ENCODE results near the gene SEMA4C.

SEMA4C gene, protein sequence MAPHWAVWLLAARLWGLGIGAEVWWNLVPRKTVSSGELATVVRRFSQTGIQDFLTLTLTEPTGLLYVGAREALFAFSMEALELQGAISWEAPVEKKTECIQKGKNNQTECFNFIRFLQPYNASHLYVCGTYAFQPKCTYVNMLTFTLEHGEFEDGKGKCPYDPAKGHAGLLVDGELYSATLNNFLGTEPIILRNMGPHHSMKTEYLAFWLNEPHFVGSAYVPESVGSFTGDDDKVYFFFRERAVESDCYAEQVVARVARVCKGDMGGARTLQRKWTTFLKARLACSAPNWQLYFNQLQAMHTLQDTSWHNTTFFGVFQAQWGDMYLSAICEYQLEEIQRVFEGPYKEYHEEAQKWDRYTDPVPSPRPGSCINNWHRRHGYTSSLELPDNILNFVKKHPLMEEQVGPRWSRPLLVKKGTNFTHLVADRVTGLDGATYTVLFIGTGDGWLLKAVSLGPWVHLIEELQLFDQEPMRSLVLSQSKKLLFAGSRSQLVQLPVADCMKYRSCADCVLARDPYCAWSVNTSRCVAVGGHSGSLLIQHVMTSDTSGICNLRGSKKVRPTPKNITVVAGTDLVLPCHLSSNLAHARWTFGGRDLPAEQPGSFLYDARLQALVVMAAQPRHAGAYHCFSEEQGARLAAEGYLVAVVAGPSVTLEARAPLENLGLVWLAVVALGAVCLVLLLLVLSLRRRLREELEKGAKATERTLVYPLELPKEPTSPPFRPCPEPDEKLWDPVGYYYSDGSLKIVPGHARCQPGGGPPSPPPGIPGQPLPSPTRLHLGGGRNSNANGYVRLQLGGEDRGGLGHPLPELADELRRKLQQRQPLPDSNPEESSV

DNA sequence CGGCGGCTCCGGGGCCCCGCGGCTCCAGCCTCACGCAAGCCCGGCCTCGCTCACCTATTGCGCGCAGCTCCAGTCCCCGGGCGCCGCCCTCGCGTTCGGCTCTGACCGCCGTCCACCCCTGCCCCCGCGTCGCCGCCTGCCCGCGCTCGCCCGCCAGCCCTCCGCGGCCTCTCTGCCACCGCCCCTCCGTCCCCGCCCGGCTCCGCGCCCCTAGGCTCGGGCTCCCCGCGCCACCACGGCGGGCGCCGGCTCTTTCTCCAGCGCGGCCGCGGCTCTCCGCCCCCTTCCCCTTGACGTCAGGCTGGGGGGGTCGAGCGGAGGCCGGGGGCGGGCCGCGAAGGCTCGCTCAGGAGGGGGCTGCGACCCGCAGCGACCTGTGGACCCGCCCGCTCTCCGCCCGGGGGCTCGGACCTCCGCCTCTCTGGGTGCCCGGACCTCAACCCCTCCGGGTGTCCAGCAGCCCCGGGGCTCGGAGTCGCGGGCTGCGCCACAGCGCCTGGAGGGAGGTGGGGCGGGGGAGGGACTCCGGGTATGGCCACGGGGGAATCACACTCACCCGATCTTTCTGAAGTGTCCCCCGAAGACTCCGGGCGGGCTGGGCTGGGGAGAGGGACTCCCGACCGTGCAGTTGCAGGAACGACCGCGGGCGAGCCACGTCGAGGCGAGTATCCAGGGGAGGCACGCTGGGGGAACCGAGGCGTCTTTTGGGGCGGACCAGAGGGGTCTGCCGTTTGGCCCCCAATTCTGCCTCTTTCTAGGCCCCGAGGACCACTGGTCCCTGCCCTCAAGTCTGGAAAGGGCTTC lies at the start of gene SEMA4C:
SEMA4C (minus strand) TSS at position 259 of the 804 bp plus-strand sequence. CDS start 2,194 bp downstream, outside the sequence.
- no peak for DNase-seq (ENCODE audit: low read depth in 2 of 2)

GRCh38 chr2:96918754-96919550 lies 49.1 kb upstream of the SEMA4C start:
- DNase-seq (ENCODE audit: low read depth in 2 of 2): no peak

GRCh38 chr2:96918092-96918753 lies 48.3 kb upstream of the SEMA4C start:
- no peak for DNase-seq (ENCODE audit: low read depth in 2 of 2)

DNA sequence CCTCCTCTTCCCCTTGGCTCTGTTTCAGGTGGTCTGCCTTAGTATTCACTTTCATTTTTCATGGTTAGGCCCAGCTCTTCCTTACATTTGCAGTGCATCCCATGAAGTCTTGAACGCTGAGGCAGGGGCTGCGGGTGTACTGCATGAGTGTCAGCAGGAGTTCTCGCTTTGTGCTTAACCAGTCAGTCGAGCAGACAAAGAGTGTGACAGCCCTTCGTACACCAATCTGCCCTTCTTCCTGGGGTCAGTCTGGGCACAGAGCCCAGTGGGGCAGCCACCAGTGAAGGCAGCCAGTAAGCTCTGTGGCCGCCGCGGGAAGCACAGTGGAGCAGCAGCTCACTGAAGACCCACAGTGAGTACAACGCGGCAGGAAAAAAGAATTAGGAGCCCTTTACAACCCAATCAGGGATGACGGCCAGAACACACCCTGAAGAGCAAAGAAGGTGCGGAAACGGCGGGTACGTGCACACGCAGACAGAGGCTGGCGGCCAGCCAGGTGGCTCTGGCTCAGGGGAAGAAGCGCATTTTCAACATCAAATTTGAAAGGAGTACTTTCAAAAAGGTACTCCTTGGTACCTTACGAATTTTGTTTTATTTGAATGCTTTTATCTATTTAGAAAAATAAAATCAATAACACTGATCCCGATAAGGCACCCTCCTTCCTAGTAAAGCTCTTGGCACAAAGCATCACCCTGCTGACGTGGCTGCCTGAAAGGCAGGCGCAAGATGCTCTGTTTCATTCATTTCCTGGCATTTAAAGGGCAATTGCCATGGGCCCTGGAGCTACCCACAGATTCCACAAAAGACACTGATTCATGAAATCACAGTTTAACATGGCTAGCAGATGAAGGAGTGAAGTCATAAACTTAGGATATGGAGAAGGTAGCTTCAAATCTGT lies 47.0 kb upstream of the SEMA4C start:
- no peak for DNase-seq (ENCODE audit: low read depth in 2 of 2)

GRCh38 chr2:96916156-96916630 lies 46.3 kb upstream of the SEMA4C start:
- no peak for DNase-seq (ENCODE audit: low read depth in 2 of 2)

- DNase-seq (ENCODE audit: low read depth in 2 of 2): no peak
Observed at GRCh38 chr2:96914332-96914731, 44.5 kb upstream of the SEMA4C start.

DNA sequence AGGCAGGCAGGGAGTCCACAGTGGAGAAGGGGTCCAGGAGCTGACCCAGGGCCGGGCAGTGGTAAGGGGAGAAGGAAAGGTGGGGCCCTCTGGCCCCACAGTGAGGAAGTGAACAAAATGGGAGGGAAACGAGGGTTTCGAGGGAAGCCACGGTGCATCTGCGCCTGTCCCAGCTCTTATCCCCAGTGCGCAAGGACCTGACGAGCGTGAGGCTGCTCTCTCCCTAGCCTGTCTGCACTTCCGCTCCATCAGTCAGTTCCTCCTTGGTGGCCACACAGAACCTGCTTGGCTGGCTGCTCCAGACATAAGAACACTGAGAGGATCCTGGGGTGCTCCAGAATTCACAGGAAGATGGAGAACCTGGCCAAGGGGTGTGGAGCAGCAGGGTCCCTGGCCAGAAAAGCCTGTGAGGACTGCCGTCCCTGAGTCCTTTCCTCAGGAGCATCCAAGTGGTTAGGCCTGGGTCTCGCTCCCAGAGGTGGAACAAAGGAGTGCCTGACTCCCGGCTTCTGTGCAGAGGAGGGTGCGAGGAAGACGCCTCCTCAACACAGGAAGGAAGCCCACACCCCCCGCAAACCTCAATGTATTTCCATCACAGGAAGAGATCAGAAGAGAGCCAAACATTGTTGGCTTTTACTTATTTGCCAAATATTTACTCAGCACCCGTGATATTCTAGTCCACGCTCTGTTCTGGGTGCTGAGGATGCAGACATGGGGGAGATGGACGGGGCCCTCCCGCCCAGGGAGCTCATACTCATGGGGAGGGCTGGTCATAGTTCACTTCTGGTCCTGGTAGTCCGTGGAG lies 43.7 kb upstream of the SEMA4C start:
- peak in 1 of 2 donors; percentile 21 for DNase-seq (ENCODE audit: low read depth in 2 of 2)

GRCh38 chr2:96913117-96913397 lies 43.2 kb upstream of the SEMA4C start:
- no peak for DNase-seq (ENCODE audit: low read depth in 2 of 2)

GRCh38 chr2:96912346-96913116 lies 42.7 kb upstream of the SEMA4C start:
- DNase-seq (ENCODE audit: low read depth in 2 of 2): no peak

DNA sequence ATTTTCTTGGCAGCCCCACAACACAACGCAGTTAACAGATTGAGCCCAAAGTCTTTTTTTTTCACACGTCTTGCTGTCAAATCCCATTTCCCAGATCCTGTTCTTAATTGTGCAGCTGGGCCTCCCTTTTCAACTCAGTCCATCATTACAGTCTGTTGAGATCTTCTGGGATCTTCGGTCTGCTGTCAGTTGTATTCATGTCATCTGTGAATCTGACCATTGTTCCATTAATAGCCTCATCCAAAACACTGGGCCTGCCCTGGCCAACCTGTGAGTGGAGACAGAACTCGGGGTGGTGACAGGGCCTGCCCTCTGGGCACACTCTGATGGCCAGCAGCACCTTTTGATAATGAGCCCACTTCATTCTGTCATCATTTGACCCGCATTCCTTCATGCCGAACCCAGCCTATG lies 39.7 kb upstream of the SEMA4C start:
- DNase-seq (ENCODE audit: low read depth in 2 of 2): no peak

- DNase-seq (ENCODE audit: low read depth in 2 of 2): no peak
Observed at GRCh38 chr2:96907115-96908041, 37.5 kb upstream of the SEMA4C start.

DNA sequence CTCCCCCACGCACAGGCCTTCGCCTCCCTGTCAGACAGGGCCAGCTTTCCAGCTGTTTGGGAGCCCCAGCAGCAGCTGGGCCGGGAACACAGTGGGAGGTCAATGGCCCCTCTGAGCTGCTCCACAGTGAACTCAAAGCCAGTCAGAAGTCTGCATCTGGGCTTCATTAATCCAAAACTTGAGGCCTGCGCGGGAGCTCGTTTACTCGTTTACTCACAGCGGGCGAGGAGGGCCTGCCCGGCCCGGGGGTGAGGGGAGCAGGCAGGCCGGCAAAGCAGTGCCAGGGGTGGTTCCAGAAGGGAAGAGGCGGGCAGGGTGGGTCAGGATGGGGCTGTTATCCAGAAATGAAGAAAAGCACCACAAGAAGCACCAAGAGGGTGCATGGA lies 36.8 kb upstream of the SEMA4C start:
- no peak for DNase-seq (ENCODE audit: low read depth in 2 of 2)

DNA sequence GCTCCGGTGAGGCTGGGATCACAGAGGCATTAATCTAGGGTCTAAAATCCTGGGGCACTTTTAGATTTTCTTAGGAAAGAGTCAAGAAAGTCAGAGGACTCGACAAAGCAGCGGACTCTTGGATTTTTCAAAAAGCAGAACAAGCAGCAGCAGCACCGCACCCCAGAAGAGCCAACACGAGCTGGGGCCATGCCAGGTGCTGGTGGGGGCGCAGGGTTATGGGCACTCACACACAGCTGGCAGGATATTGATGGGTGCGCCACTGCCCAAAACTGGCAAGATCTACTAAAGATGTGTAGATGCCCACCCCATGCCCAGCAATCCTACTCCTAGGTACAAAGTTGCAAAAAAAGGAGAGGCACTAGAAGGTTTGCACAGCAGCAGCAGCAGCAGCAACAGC lies 33.9 kb upstream of the SEMA4C start:
- no peak for DNase-seq (ENCODE audit: low read depth in 2 of 2)

DNA sequence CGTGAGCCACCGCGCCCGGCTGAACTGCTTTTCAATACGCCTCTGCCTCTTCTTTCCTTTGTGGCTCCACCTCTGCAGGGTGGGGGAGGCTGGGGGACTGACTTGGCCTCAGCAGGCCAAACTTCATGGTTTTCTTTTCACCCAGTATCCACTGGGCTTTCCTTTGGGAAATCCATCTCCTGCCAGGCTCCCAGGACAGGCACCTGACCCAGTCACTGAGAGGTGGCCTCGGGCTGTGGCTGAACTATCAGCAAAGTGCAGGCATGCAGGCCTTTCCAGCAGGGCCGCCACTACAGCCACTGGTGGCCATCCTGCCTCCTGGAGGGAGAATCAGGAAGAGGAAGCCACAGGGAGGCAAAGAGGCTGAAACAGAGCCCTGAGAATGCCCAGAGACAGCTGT lies 33.4 kb upstream of the SEMA4C start:
- no peak for DNase-seq (ENCODE audit: low read depth in 2 of 2)

DNA sequence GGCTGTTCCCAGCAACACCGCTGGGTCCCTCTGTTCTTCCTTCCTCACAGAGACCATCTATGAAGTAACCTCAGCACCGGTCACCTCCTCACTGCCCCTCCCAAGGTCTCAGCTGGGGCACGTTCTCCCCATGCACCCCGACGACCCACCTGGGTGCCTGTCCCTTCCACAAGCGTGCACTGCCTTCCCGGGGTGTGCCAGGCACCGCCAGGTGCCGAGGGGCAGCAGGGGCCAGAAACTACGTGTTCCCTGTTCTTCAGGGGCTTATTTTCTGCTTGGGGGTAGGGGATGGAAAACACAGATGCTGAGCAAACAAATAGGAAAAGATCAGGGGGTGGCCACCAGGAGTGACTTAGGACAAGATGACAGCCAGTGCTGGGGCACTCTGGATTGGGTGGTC lies 30.4 kb upstream of the SEMA4C start:
- DNase-seq (ENCODE audit: low read depth in 2 of 2): no peak

GRCh38 chr2:96899413-96899741 lies 29.5 kb upstream of the SEMA4C start:
- no peak for DNase-seq (ENCODE audit: low read depth in 2 of 2)
